ENCODE measurements around the gene PPP3CA. TPM values are rescaled to one million over a fixed set of nuclear protein-coding genes. Genes with fewer than 3 reads are reported as not detected.

The PPP3CA gene
- total RNA-seq, 2 donors from 2014 or later, result 71.3 to 142 TPM

GRCh38 chr4:101083131-101083530 lies 264.2 kb downstream of the PPP3CA start:
- H3K27ac ChIP-seq, result no peak overlapping the region
- H3K27me3 ChIP-seq (replicated peaks; ENCODE audit: insufficient read depth), result no peaks in the 10 kb centered on the region
- no peak overlapping the region for H3K4me3 ChIP-seq
- H3K9me3 ChIP-seq, result no peaks in the 10 kb centered on the region
- DNase-seq (ENCODE audit: low spot score), result no peak
- no peaks in the 10 kb centered on the region for H3K36me3 ChIP-seq
- peaks cover 7% of the 10 kb centered on the region for H3K4me1 ChIP-seq (replicated peaks)
- intact Hi-C loops (cut with DNase I), result no loop called here
- TF ChIP-seq POLR2A (IDR thresholded peaks at IDR 0.05) (no peak), POLR2AphosphoS5 (IDR thresholded peaks at IDR 0.05) (no peak), CTCF (IDR thresholded peaks at IDR 0.05) (no peak)
- 81% methylated on average over 3 of the region's 3 CpGs for WGBS

GRCh38 chr4:101081695-101082369 lies 265.5 kb downstream of the PPP3CA start:
- TF ChIP-seq POLR2A (IDR thresholded peaks at IDR 0.05) (no peak), POLR2AphosphoS5 (IDR thresholded peaks at IDR 0.05) (no peak), CTCF (IDR thresholded peaks at IDR 0.05) (no peak)
- WGBS, result 87% methylated on average over 3 of the region's 3 CpGs
- Histone ChIP-seq H3K9me3 (no peaks in the 10 kb centered on the region), H3K27ac (no peak overlapping the region), H3K4me1 (replicated peaks) (peaks cover 7% of the 10 kb centered on the region), H3K36me3 (no peaks in the 10 kb centered on the region), H3K27me3 (replicated peaks; ENCODE audit: insufficient read depth) (no peaks in the 10 kb centered on the region), H3K4me3 (no peak overlapping the region)
- no peak for DNase-seq (ENCODE audit: low spot score)
- intact Hi-C loops (cut with DNase I), result no loop called here

GRCh38 chr4:101081166-101081565 lies 266.2 kb downstream of the PPP3CA start:
- Histone ChIP-seq H3K4me3 (no peak overlapping the region), H3K4me1 (replicated peaks) (peaks cover 7% of the 10 kb centered on the region), H3K27me3 (replicated peaks; ENCODE audit: insufficient read depth) (no peaks in the 10 kb centered on the region), H3K27ac (no peak overlapping the region), H3K36me3 (no peaks in the 10 kb centered on the region), H3K9me3 (no peaks in the 10 kb centered on the region)
- TF ChIP-seq POLR2AphosphoS5 (IDR thresholded peaks at IDR 0.05) (no peak), POLR2A (IDR thresholded peaks at IDR 0.05) (no peak), CTCF (IDR thresholded peaks at IDR 0.05) (no peak)
- intact Hi-C loops (cut with DNase I), result no loop called here
- DNase-seq (ENCODE audit: low spot score), result no peak

- Histone ChIP-seq H3K36me3 (no peaks in the 10 kb centered on the region), H3K27me3 (replicated peaks; ENCODE audit: insufficient read depth) (no peaks in the 10 kb centered on the region), H3K4me3 (no peak overlapping the region), H3K4me1 (replicated peaks) (peaks cover 7% of the 10 kb centered on the region), H3K9me3 (no peaks in the 10 kb centered on the region), H3K27ac (no peak overlapping the region)
- TF ChIP-seq CTCF (IDR thresholded peaks at IDR 0.05) (no peak), POLR2A (IDR thresholded peaks at IDR 0.05) (no peak), POLR2AphosphoS5 (IDR thresholded peaks at IDR 0.05) (no peak)
- no peak for DNase-seq (ENCODE audit: low spot score)
- intact Hi-C loops (cut with DNase I), result no loop called here
- 97% methylated on average over 2 of the region's 2 CpGs for WGBS
Measured at GRCh38 chr4:101078950-101079349, 268.4 kb downstream of the PPP3CA start.

GRCh38 chr4:101076032-101076431 lies 271.3 kb downstream of the PPP3CA start:
- no peaks in the 10 kb centered on the region for H3K36me3 ChIP-seq
- TF ChIP-seq CTCF (IDR thresholded peaks at IDR 0.05) (no peak), POLR2A (IDR thresholded peaks at IDR 0.05) (no peak), POLR2AphosphoS5 (IDR thresholded peaks at IDR 0.05) (no peak)
- H3K27ac ChIP-seq, result no peak overlapping the region
- DNase-seq (ENCODE audit: low spot score), result no peak
- H3K9me3 ChIP-seq, result no peaks in the 10 kb centered on the region
- intact Hi-C loops (cut with DNase I), result no loop called here
- no peaks in the 10 kb centered on the region for H3K27me3 ChIP-seq (replicated peaks; ENCODE audit: insufficient read depth)
- peaks cover 7% of the 10 kb centered on the region for H3K4me1 ChIP-seq (replicated peaks)
- WGBS, result 60% methylated on average over 1 of the region's 1 CpG
- no peak overlapping the region for H3K4me3 ChIP-seq
